ENCODE data around the gene VKORC1.

GRCh38 chr16:31130336-31130891, 35.8 kb upstream of the VKORC1 start:
- no peak for TF ChIP-seq CTCF (IDR thresholded peaks at IDR 0.05; ENCODE audit: insufficient read depth, low read length)
- TF ChIP-seq POLR2AphosphoS5 (IDR thresholded peaks at IDR 0.05; ENCODE audit: low read depth) = no peak
- no peak for TF ChIP-seq REST (IDR thresholded peaks at IDR 0.05; ENCODE audit: insufficient replicate concordance, low read depth)
- peak; percentile 66; the same call in 1 of the 2 replicates for TF ChIP-seq SPI1 (IDR thresholded peaks at IDR 0.05; ENCODE audit: borderline replicate concordance, low read depth)
- no peak for TF ChIP-seq GABPA (IDR thresholded peaks at IDR 0.05; ENCODE audit: low read depth)

All from HL-60 (cell line).